Body of pancreas (tissue), 4 donors: Measurements from ENCODE around the gene ADAM11.

Experiments used
- CTCF ChIP-seq, 7 experiments: fragments of 450-650 bp in 4 of 7; fragments of 200-600 bp in 3 of 7; sonication (generic) in 3 of 7; IDR thresholded peaks; one replicate each; pipeline ENCODE4 v1.5.1; 2016 to 2019; ENCODE audit warnings: antibody characterized with exemption in 7 of 7
- POLR2A ChIP-seq, 3 donors: fragments of 450-650 bp; IDR thresholded peaks; one replicate each; pipeline ENCODE4 v1.6.1; 2016; ENCODE audit warnings: antibody characterized with exemption in 3 of 3, mild to moderate bottlenecking in 2 of 3

GRCh38 chr17:44757045-44757917, 1.5 kb upstream of the ADAM11 start:
- TF ChIP-seq CTCF (IDR thresholded peaks at IDR 0.05) (no peak), POLR2A (IDR thresholded peaks at IDR 0.05) (no peak)
